Urinary bladder (tissue), 4 donors: ENCODE measurements around the gene SHISA6. TPM values are rescaled to one million over a fixed set of nuclear protein-coding genes. Genes with fewer than 3 reads are reported as not detected.

ENCODE experiments used
- DNase-seq: peaks from one replicate; pipeline ENCODE4 v3.0.0-alpha.2; 2015; ENCODE audit errors: extremely low spot score
- H3K27ac ChIP-seq: one replicate; pipeline ENCODE4 v1.5.1; 2013; ENCODE audit warnings: low read depth, mild to moderate bottlenecking, moderate library complexity
- H3K36me3 ChIP-seq: one replicate; pipeline ENCODE4 v1.6.1; 2013; ENCODE audit warnings: mild to moderate bottlenecking, moderate library complexity; ENCODE audit not compliant: insufficient read depth
- H3K4me1 ChIP-seq: one replicate; pipeline ENCODE4 v1.6.1; 2013; ENCODE audit warnings: mild to moderate bottlenecking, moderate library complexity; ENCODE audit not compliant: insufficient read depth
- H3K4me3 ChIP-seq: one replicate; pipeline ENCODE4 v1.5.1; 2013; ENCODE audit warnings: low read depth, low read length
- WGBS: extraction: QIAGEN DNeasy Blood & Tissue Kit; methylation state at CpG from one replicate; pipeline ENCODE4 v1.1.7; 2013; 5-methylcytosine and 5-hydroxymethylcytosine counted together
- polyA plus RNA-seq: library from polyadenylated mRNA; stranded (reverse); fragments of 200-250 nt; gene quantifications from one replicate; pipeline ENCODE4 v1.2.3, GENCODE V29; 2013
- total RNA-seq: library from RNA; depleted of rRNA; stranded (reverse); fragments of >200 nt; gene quantifications from one replicate; pipeline ENCODE4 v1.2.3, GENCODE V29; 2014
- donor health status: healthy with polysubstance abuse.
- donor health status: healthy.

The SHISA6 gene
- total and polyA plus RNA-seq, 2 donors: 3.3 to 4.4 TPM

DNA sequence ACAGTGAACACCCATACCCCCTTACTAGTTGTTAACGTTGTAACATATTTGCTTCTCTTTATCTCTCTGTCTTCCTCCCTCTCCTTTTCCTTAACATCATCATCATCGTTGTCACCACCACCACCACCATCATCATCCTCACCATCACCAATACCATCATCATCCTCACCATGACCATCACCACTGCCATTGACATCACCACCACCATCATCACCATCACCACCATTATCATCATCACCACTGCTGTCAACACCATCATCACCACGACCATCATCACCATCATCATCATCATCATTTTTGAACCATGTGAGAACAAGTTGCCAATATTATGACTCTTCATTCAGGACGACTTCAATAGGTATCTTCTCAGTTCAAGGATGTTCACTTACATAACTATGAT lies 35.5 kb downstream of the SHISA6 start:
- H3K4me1 ChIP-seq: no peaks in the 10 kb centered on the region
- no peaks in the 10 kb centered on the region for H3K36me3 ChIP-seq
- H3K27ac ChIP-seq: no peak overlapping the region
- H3K4me3 ChIP-seq: no peak overlapping the region
- DNase-seq: no peak
- WGBS: 95% methylated on average over 4 of the region's 4 CpGs

- DNase-seq: peak; percentile 13
- Histone ChIP-seq H3K4me1 (no peaks in the 10 kb centered on the region), H3K4me3 (no peak overlapping the region), H3K27ac (no peak overlapping the region), H3K36me3 (no peaks in the 10 kb centered on the region)
- WGBS: 18% methylated on average over 15 of the region's 15 CpGs
Measured at GRCh38 chr17:11278186-11278991, 37.4 kb downstream of the SHISA6 start.

GRCh38 chr17:11278992-11279270 lies 37.9 kb downstream of the SHISA6 start:
- Histone ChIP-seq H3K36me3 (no peaks in the 10 kb centered on the region), H3K27ac (no peak overlapping the region), H3K4me1 (no peaks in the 10 kb centered on the region), H3K4me3 (no peak overlapping the region)
- DNase-seq: no peak
- WGBS: 55% methylated on average over 3 of the region's 3 CpGs

GRCh38 chr17:11279776-11280344 lies 38.8 kb downstream of the SHISA6 start:
- WGBS: 65% methylated on average over 6 of the region's 6 CpGs

DNA sequence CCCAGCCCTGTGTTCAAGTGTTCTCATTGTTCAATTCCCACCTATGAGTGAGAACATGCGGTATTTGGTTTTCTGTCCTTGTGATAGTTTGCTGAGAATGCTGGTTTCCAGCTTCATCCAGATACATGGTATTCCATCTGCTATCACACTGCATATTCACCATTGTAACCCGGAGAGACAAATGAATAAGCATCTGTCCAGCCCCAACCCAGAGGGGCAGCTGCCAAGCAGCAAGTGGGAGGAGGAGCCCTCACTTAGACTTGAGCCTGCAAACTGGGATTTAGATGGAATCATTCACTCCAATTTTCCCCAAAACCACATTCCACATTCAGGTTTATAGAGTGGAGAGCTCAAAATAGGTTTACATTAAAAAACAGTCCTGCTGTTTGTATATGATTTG lies 41.6 kb downstream of the SHISA6 start:
- DNase-seq: no peak
- Histone ChIP-seq H3K27ac (no peak overlapping the region), H3K36me3 (no peaks in the 10 kb centered on the region), H3K4me3 (no peak overlapping the region), H3K4me1 (no peaks in the 10 kb centered on the region)
- WGBS: 97% methylated on average over 2 of the region's 2 CpGs

More at GRCh38 chr17:11279776-11280344, 38.8 kb downstream of the SHISA6 start:
- H3K4me3 ChIP-seq: no peak overlapping the region
- no peak for DNase-seq
- no peaks in the 10 kb centered on the region for H3K4me1 ChIP-seq
- H3K36me3 ChIP-seq: no peaks in the 10 kb centered on the region
- H3K27ac ChIP-seq: no peak overlapping the region

GRCh38 chr17:11284811-11285210 lies 43.8 kb downstream of the SHISA6 start:
- DNase-seq: no peak
- Histone ChIP-seq H3K27ac (no peak overlapping the region), H3K36me3 (no peaks in the 10 kb centered on the region), H3K4me3 (no peak overlapping the region), H3K4me1 (no peaks in the 10 kb centered on the region)
- WGBS: 51% methylated on average over 1 of the region's 1 CpG

DNA sequence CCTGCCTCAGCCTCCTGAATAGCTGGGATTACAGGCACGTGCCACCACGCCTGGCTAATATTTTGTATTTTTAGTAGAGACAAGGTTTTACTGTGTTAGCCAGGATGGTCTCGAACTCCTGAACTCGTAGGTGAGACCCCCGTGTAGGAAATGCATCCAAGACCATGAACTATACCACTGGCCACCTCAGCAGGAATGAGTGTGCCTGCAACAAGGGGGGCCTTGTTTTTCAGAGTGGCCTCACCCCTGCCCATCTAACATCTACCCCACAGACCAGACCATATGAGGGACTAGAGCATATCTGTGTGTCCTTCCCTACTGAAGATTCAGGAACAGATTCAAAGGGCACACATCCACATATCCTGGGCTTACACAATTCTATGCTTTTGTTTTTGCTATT lies 44.9 kb downstream of the SHISA6 start:
- Histone ChIP-seq H3K4me3 (no peak overlapping the region), H3K4me1 (no peaks in the 10 kb centered on the region), H3K36me3 (no peaks in the 10 kb centered on the region), H3K27ac (no peak overlapping the region)
- DNase-seq: no peak
- 94% methylated on average over 5 of the region's 5 CpGs for WGBS

DNA sequence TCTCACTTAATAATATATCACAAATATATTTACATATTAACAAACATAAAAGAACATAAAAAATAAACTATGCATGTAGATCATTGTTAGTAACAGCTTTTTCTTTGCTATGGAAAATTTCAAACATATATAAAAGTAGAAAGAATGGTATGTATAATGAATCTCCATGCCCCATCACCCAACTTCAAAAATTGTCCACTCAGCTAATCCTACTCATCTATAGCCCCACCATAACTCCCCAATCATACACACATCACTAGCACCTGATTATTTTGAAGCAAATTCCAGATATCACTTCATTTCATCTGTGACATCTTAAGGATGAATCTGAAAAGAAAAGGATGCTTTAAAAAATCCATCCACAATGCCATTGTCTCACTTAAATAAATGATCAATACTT lies 46.8 kb downstream of the SHISA6 start:
- Histone ChIP-seq H3K4me3 (no peak overlapping the region), H3K36me3 (no peaks in the 10 kb centered on the region), H3K27ac (no peak overlapping the region), H3K4me1 (no peaks in the 10 kb centered on the region)
- DNase-seq: no peak

DNA sequence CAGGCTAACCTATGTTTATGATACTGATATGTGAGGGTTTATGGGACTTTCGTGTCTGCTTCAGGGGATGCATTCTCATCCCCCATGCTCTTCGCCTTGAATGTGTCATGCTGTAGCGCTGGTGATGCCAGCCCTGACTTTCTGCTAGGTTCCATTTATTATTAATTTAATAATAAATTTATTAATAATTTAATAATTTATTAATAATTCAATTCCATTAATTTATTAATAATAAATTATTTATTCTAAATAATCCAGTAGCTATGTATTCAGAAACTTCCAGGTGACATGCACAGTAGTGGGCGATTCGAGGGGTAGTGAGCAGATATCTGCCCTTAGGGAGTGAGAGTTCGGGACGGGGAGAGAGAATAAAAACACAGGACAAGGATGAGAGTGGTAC lies 49.8 kb downstream of the SHISA6 start:
- no peaks in the 10 kb centered on the region for H3K4me1 ChIP-seq
- H3K36me3 ChIP-seq: no peaks in the 10 kb centered on the region
- no peak overlapping the region for H3K27ac ChIP-seq
- H3K4me3 ChIP-seq: no peak overlapping the region
- DNase-seq: no peak
- whole genome bisulfite sequencing: 97% methylated on average over 7 of the region's 7 CpGs

DNA sequence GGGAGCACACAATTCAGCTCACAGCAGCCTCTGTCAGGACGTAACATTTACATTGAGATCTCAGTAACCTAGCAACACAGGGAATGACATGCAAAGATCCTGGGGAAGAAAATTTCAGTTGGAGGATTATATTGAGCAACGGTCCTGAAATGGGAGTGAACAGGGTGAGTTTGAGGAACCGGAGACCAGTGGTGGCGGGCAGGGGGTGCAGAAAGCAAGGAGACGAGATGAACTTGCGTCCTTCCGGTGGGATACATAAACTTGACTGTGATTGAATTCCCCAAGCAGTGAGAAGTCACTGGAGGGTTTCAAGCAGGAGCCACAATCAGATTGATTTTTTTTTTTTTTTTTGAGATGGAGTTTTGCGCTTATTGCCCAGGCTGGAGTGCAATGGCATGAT lies 51.5 kb downstream of the SHISA6 start:
- no peak overlapping the region for H3K4me3 ChIP-seq
- no peaks in the 10 kb centered on the region for H3K4me1 ChIP-seq
- H3K36me3 ChIP-seq: no peaks in the 10 kb centered on the region
- DNase-seq: no peak
- 94% methylated on average over 8 of the region's 8 CpGs for WGBS
- H3K27ac ChIP-seq: no peak overlapping the region

DNA sequence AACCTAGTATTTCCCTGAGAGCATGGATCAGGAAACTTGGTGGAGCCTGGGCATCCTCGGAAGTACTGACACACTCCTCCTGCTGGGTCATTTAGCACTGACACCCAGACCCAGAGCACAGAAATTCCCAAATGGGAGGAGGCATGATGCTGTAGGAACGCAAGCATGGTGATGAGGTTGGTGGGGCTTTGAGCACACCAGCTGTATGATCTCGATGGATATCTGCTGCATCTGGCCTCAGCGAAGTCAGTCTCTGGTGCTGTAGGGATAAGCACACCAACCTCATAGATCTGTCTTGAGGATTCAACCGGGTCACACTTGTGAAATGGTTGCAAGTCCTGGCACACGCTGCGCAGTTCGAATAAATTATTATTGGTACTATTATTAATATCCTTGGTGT lies 52.5 kb downstream of the SHISA6 start:
- H3K36me3 ChIP-seq: no peaks in the 10 kb centered on the region
- no peaks in the 10 kb centered on the region for H3K4me1 ChIP-seq
- H3K27ac ChIP-seq: no peak overlapping the region
- WGBS: 86% methylated on average over 8 of the region's 8 CpGs
- DNase-seq: no peak
- H3K4me3 ChIP-seq: no peak overlapping the region

- 91% methylated on average over 10 of the region's 10 CpGs for WGBS
- H3K27ac ChIP-seq: no peak overlapping the region
- H3K4me3 ChIP-seq: no peak overlapping the region
- H3K4me1 ChIP-seq: no peaks in the 10 kb centered on the region
- no peaks in the 10 kb centered on the region for H3K36me3 ChIP-seq
- no peak for DNase-seq
Measured at GRCh38 chr17:11294826-11295225, 53.8 kb downstream of the SHISA6 start.

- no peak for DNase-seq
- 68% methylated on average over 4 of the region's 4 CpGs for WGBS
- Histone ChIP-seq H3K4me3 (no peak overlapping the region), H3K36me3 (no peaks in the 10 kb centered on the region), H3K4me1 (no peaks in the 10 kb centered on the region), H3K27ac (no peak overlapping the region)
Measured at GRCh38 chr17:11296994-11297393, 56.0 kb downstream of the SHISA6 start.

DNA sequence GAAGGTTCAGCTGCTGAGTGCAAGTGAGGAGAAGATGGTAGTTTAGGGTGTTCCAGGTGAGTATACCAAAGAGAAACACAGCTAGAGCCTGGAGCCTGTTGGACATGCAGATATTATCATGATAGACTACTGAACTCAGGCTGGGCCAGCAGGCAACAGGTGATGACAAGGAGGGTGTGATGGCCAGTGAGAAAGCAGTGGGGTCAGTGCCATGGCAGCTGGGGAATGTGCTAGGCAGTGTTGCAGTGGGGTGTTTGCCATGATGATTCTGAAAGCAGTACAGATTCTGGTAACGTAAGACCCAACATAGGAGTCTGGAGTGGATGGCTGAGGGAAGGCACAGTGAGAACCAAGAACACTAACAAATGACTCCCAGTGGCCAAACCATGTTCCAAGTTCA lies 57.4 kb downstream of the SHISA6 start:
- H3K27ac ChIP-seq: no peak overlapping the region
- no peak overlapping the region for H3K4me3 ChIP-seq
- H3K36me3 ChIP-seq: no peaks in the 10 kb centered on the region
- no peak for DNase-seq
- 90% methylated on average over 1 of the region's 1 CpG for WGBS
- H3K4me1 ChIP-seq: no peaks in the 10 kb centered on the region
